Measurements from ENCODE around the gene ACBD6.

The ACBD6 gene

GRCh38 chr1:180524160-180524914, 22.0 kb upstream of the ACBD6 start:
- in situ Hi-C loops (cut with HindIII; ENCODE audit: low pct_ligation_motif_present, low sequenced_read_pairs), result loop anchor here (25.0 kb wide), 2 partner anchors 338 to 638 kb away; no protein-coding TSS in a partner anchor
- Histone ChIP-seq H3K36me3 (replicated peaks) (no peaks in the 10 kb centered on the region), H3K4me3 (ENCODE audit: low read depth, low read length) (no peak overlapping the region), H3K27ac (no peak overlapping the region), H3K27me3 (replicated peaks) (no peaks in the 10 kb centered on the region)
- DNase-seq, result no peak
- no peak for TF ChIP-seq CTCF (IDR thresholded peaks at IDR 0.05; ENCODE audit: low read depth, low read length, missing control alignments)

GRCh38 chr1:180522213-180522515, 19.8 kb upstream of the ACBD6 start:
- no peak for DNase-seq
- no peak overlapping the region for H3K27ac ChIP-seq
- in situ Hi-C loops (cut with HindIII; ENCODE audit: low pct_ligation_motif_present, low sequenced_read_pairs), result loop anchor here (25.0 kb wide), 2 partner anchors 340 to 640 kb away; no protein-coding TSS in a partner anchor
- no peaks in the 10 kb centered on the region for H3K36me3 ChIP-seq (replicated peaks)
- no peak for TF ChIP-seq CTCF (IDR thresholded peaks at IDR 0.05; ENCODE audit: low read depth, low read length, missing control alignments)
- no peak overlapping the region for H3K4me3 ChIP-seq (ENCODE audit: low read depth, low read length)
- no peaks in the 10 kb centered on the region for H3K27me3 ChIP-seq (replicated peaks)

- no peaks in the 10 kb centered on the region for H3K36me3 ChIP-seq (replicated peaks)
- H3K27me3 ChIP-seq (replicated peaks), result no peaks in the 10 kb centered on the region
- no peak for DNase-seq
- no peak overlapping the region for H3K4me3 ChIP-seq (ENCODE audit: low read depth, low read length)
- TF ChIP-seq CTCF (IDR thresholded peaks at IDR 0.05; ENCODE audit: low read depth, low read length, missing control alignments), result no peak
- H3K27ac ChIP-seq, result no peak overlapping the region
- in situ Hi-C loops (cut with HindIII; ENCODE audit: low pct_ligation_motif_present, low sequenced_read_pairs), result loop anchor here (25.0 kb wide), 2 partner anchors 341 to 641 kb away; no protein-coding TSS in a partner anchor
Observed at GRCh38 chr1:180521474-180522212, 19.3 kb upstream of the ACBD6 start.

GRCh38 chr1:180519846-180520245, 17.5 kb upstream of the ACBD6 start:
- in situ Hi-C loops (cut with HindIII; ENCODE audit: low pct_ligation_motif_present, low sequenced_read_pairs), result loop anchor here (25.0 kb wide), 2 partner anchors 342 to 642 kb away; no protein-coding TSS in a partner anchor
- Histone ChIP-seq H3K4me3 (ENCODE audit: low read depth, low read length) (no peak overlapping the region), H3K27me3 (replicated peaks) (no peaks in the 10 kb centered on the region), H3K27ac (no peak overlapping the region), H3K36me3 (replicated peaks) (no peaks in the 10 kb centered on the region)
- TF ChIP-seq CTCF (IDR thresholded peaks at IDR 0.05; ENCODE audit: low read depth, low read length, missing control alignments), result no peak
- no peak for DNase-seq

GRCh38 chr1:180515857-180516388, 13.5 kb upstream of the ACBD6 start:
- DNase-seq, result peak; percentile 76
- in situ Hi-C loops (cut with HindIII; ENCODE audit: low pct_ligation_motif_present, low sequenced_read_pairs), result loop anchor here (25.0 kb wide), 2 partner anchors 346 to 646 kb away; no protein-coding TSS in a partner anchor
- TF ChIP-seq CTCF (IDR thresholded peaks at IDR 0.05; ENCODE audit: low read depth, low read length, missing control alignments), result peak; percentile 84
- no peaks in the 10 kb centered on the region for H3K36me3 ChIP-seq (replicated peaks)
- peak overlapping the region; percentile 29 for H3K27ac ChIP-seq
- H3K4me3 ChIP-seq (ENCODE audit: low read depth, low read length), result no peak overlapping the region
- H3K27me3 ChIP-seq (replicated peaks), result no peaks in the 10 kb centered on the region

All from brain microvascular endothelial cell (primary cell).